ENCODE results near the gene ECPAS.
"Not testable (repeated sequence)": the region's sequence is repeated elsewhere in the genome, so short reads cannot be mapped to it uniquely, and the experiment has no call there.

The ECPAS gene

GRCh38 chr9:111405701-111406100 is 78.5 kb downstream of the ECPAS start:
- no peak overlapping the region for H3K4me3 ChIP-seq (ENCODE audit: low read length)
- H3K27me3 ChIP-seq (ENCODE audit: control insufficient read depth, insufficient read depth, low read length) = no peaks in the 10 kb centered on the region
- H3K9me3 ChIP-seq (replicated peaks; ENCODE audit: low read length) = peaks cover 3% of the 10 kb centered on the region
- H3K36me3 ChIP-seq (ENCODE audit: insufficient read depth, low read length) = peaks cover 82% of the 10 kb centered on the region
- no peak overlapping the region for H3K4me2 ChIP-seq (ENCODE audit: low read length)
- no peaks in the 10 kb centered on the region for H3K4me1 ChIP-seq (ENCODE audit: control insufficient read depth, insufficient read depth, low read length)
- no peak overlapping the region for H3K9ac ChIP-seq (ENCODE audit: low read depth, low read length)

GRCh38 chr9:111401486-111401885 is 82.7 kb downstream of the ECPAS start:
- H3K4me3 ChIP-seq (ENCODE audit: low read length); H3K27me3 ChIP-seq (ENCODE audit: control insufficient read depth, insufficient read depth, low read length); H3K9me3 ChIP-seq (replicated peaks; ENCODE audit: low read length); H3K4me2 ChIP-seq (ENCODE audit: low read length); H3K9ac ChIP-seq (ENCODE audit: low read depth, low read length); H3K4me1 ChIP-seq (ENCODE audit: control insufficient read depth, insufficient read depth, low read length): not testable (repeated sequence)
- H3K36me3 ChIP-seq (ENCODE audit: insufficient read depth, low read length) = peaks cover 81% of the 10 kb centered on the region

GRCh38 chr9:111400564-111400898 is 83.7 kb downstream of the ECPAS start:
- H3K36me3 ChIP-seq (ENCODE audit: insufficient read depth, low read length) = peaks cover 83% of the 10 kb centered on the region
- no peak overlapping the region for H3K9ac ChIP-seq (ENCODE audit: low read depth, low read length)
- no peaks in the 10 kb centered on the region for H3K4me1 ChIP-seq (ENCODE audit: control insufficient read depth, insufficient read depth, low read length)
- peaks cover 7% of the 10 kb centered on the region for H3K9me3 ChIP-seq (replicated peaks; ENCODE audit: low read length)
- no peak overlapping the region for H3K4me3 ChIP-seq (ENCODE audit: low read length)
- H3K4me2 ChIP-seq (ENCODE audit: low read length) = no peak overlapping the region
- H3K27me3 ChIP-seq (ENCODE audit: control insufficient read depth, insufficient read depth, low read length) = no peaks in the 10 kb centered on the region

GRCh38 chr9:111399772-111400563 is 84.2 kb downstream of the ECPAS start:
- H3K4me2 ChIP-seq (ENCODE audit: low read length) = no peak overlapping the region
- H3K36me3 ChIP-seq (ENCODE audit: insufficient read depth, low read length) = peaks cover 83% of the 10 kb centered on the region
- H3K9ac ChIP-seq (ENCODE audit: low read depth, low read length) = no peak overlapping the region
- H3K4me1 ChIP-seq (ENCODE audit: control insufficient read depth, insufficient read depth, low read length) = no peaks in the 10 kb centered on the region
- H3K27me3 ChIP-seq (ENCODE audit: control insufficient read depth, insufficient read depth, low read length) = no peaks in the 10 kb centered on the region
- peaks cover 7% of the 10 kb centered on the region for H3K9me3 ChIP-seq (replicated peaks; ENCODE audit: low read length)
- H3K4me3 ChIP-seq (ENCODE audit: low read length) = no peak overlapping the region

GRCh38 chr9:111399211-111399739 is 84.9 kb downstream of the ECPAS start:
- peaks cover 7% of the 10 kb centered on the region for H3K9me3 ChIP-seq (replicated peaks; ENCODE audit: low read length)
- no peaks in the 10 kb centered on the region for H3K4me1 ChIP-seq (ENCODE audit: control insufficient read depth, insufficient read depth, low read length)
- H3K9ac ChIP-seq (ENCODE audit: low read depth, low read length) = no peak overlapping the region
- H3K36me3 ChIP-seq (ENCODE audit: insufficient read depth, low read length) = peaks cover 85% of the 10 kb centered on the region
- no peaks in the 10 kb centered on the region for H3K27me3 ChIP-seq (ENCODE audit: control insufficient read depth, insufficient read depth, low read length)
- no peak overlapping the region for H3K4me3 ChIP-seq (ENCODE audit: low read length)
- H3K4me2 ChIP-seq (ENCODE audit: low read length) = no peak overlapping the region

- Histone ChIP-seq H3K9me3 (replicated peaks; ENCODE audit: low read length) (no peaks in the 10 kb centered on the region), H3K4me2 (ENCODE audit: low read length) (no peak overlapping the region), H3K4me3 (ENCODE audit: low read length) (no peak overlapping the region), H3K36me3 (ENCODE audit: insufficient read depth, low read length) (peaks cover 81% of the 10 kb centered on the region), H3K27me3 (ENCODE audit: control insufficient read depth, insufficient read depth, low read length) (no peaks in the 10 kb centered on the region), H3K4me1 (ENCODE audit: control insufficient read depth, insufficient read depth, low read length) (no peaks in the 10 kb centered on the region), H3K9ac (ENCODE audit: low read depth, low read length) (no peak overlapping the region)
Observed at GRCh38 chr9:111393971-111394370, 90.2 kb downstream of the ECPAS start.

- Histone ChIP-seq H3K4me2 (ENCODE audit: low read length) (no peak overlapping the region), H3K36me3 (ENCODE audit: insufficient read depth, low read length) (peaks cover 86% of the 10 kb centered on the region), H3K4me1 (ENCODE audit: control insufficient read depth, insufficient read depth, low read length) (no peaks in the 10 kb centered on the region), H3K4me3 (ENCODE audit: low read length) (no peak overlapping the region), H3K9me3 (replicated peaks; ENCODE audit: low read length) (no peaks in the 10 kb centered on the region), H3K27me3 (ENCODE audit: control insufficient read depth, insufficient read depth, low read length) (no peaks in the 10 kb centered on the region), H3K9ac (ENCODE audit: low read depth, low read length) (no peak overlapping the region)
Observed at GRCh38 chr9:111389406-111389805, 94.8 kb downstream of the ECPAS start.

GRCh38 chr9:111386386-111386785 is 97.8 kb downstream of the ECPAS start:
- Histone ChIP-seq H3K9me3 (replicated peaks; ENCODE audit: low read length) (no peaks in the 10 kb centered on the region), H3K27me3 (ENCODE audit: control insufficient read depth, insufficient read depth, low read length) (no peaks in the 10 kb centered on the region), H3K4me3 (ENCODE audit: low read length) (no peak overlapping the region), H3K9ac (ENCODE audit: low read depth, low read length) (no peak overlapping the region), H3K36me3 (ENCODE audit: insufficient read depth, low read length) (peaks cover 81% of the 10 kb centered on the region), H3K4me1 (ENCODE audit: control insufficient read depth, insufficient read depth, low read length) (no peaks in the 10 kb centered on the region), H3K4me2 (ENCODE audit: low read length) (no peak overlapping the region)

GRCh38 chr9:111381006-111381405 is 103.2 kb downstream of the ECPAS start:
- Histone ChIP-seq H3K9ac (ENCODE audit: low read depth, low read length) (no peak overlapping the region), H3K4me3 (ENCODE audit: low read length) (no peak overlapping the region), H3K9me3 (replicated peaks; ENCODE audit: low read length) (no peaks in the 10 kb centered on the region), H3K4me1 (ENCODE audit: control insufficient read depth, insufficient read depth, low read length) (peaks cover 7% of the 10 kb centered on the region), H3K4me2 (ENCODE audit: low read length) (no peak overlapping the region), H3K27me3 (ENCODE audit: control insufficient read depth, insufficient read depth, low read length) (no peaks in the 10 kb centered on the region), H3K36me3 (ENCODE audit: insufficient read depth, low read length) (peaks cover 73% of the 10 kb centered on the region)

- Histone ChIP-seq H3K4me1 (ENCODE audit: control insufficient read depth, insufficient read depth, low read length) (peaks cover 22% of the 10 kb centered on the region), H3K9me3 (replicated peaks; ENCODE audit: low read length) (no peaks in the 10 kb centered on the region), H3K9ac (ENCODE audit: low read depth, low read length) (peak overlapping the region; percentile 0), H3K36me3 (ENCODE audit: insufficient read depth, low read length) (peaks cover 67% of the 10 kb centered on the region), H3K4me2 (ENCODE audit: low read length) (peak overlapping the region; percentile 20), H3K27me3 (ENCODE audit: control insufficient read depth, insufficient read depth, low read length) (no peaks in the 10 kb centered on the region), H3K4me3 (ENCODE audit: low read length) (no peak overlapping the region)
Observed at GRCh38 chr9:111375817-111376564, 108.2 kb downstream of the ECPAS start.

- Histone ChIP-seq H3K4me2 (ENCODE audit: low read length) (peak overlapping the region; percentile 34), H3K9ac (ENCODE audit: low read depth, low read length) (peak overlapping the region; percentile 0), H3K4me3 (ENCODE audit: low read length) (no peak overlapping the region), H3K4me1 (ENCODE audit: control insufficient read depth, insufficient read depth, low read length) (peaks cover 22% of the 10 kb centered on the region), H3K36me3 (ENCODE audit: insufficient read depth, low read length) (peaks cover 67% of the 10 kb centered on the region), H3K27me3 (ENCODE audit: control insufficient read depth, insufficient read depth, low read length) (no peaks in the 10 kb centered on the region), H3K9me3 (replicated peaks; ENCODE audit: low read length) (no peaks in the 10 kb centered on the region)
Observed at GRCh38 chr9:111375062-111375461, 109.1 kb downstream of the ECPAS start.

Data from skeletal muscle satellite cell (primary cell).